Neural progenitor cell (in vitro differentiated cells): ENCODE results near the gene AIF1L. TPM values are rescaled to one million over a fixed set of nuclear protein-coding genes. Genes with fewer than 3 reads are reported as not detected.
A peak's percentile ranks its signal among the peaks of the same experiment; 100 is the strongest.
"Not testable (repeated sequence)": the region's sequence is repeated elsewhere in the genome, so short reads cannot be mapped to it uniquely, and the experiment has no call there.

Experiments used
- DNase-seq: peaks from one replicate; pipeline ENCODE4 v3.0.0-alpha.2; 2016; ENCODE audit warnings: low spot score
- H2AFZ ChIP-seq: fragments of 200-600 bp; sonication (generic); replicated peaks from 2 replicates; pipeline ENCODE4 v1.6.1; 2016; ENCODE audit warnings: antibody characterized with exemption
- H3F3A ChIP-seq: fragments of 200-600 bp; sonication (generic); 2 replicates; pipeline ENCODE4 v1.6.1; 2016; ENCODE audit warnings: antibody characterized with exemption, low read depth
- H3K27ac ChIP-seq: fragments of 200-600 bp; sonication (generic); 2 replicates; pipeline ENCODE4 v1.5.1; 2016; ENCODE audit warnings: mild to moderate bottlenecking
- H3K27me3 ChIP-seq: fragments of 200-600 bp; sonication (generic); 2 replicates; pipeline ENCODE4 v1.6.1; 2016; ENCODE audit warnings: mild to moderate bottlenecking, moderate library complexity
- H3K36me3 ChIP-seq: fragments of 200-600 bp; sonication (generic); 2 replicates; pipeline ENCODE4 v1.5.1; 2016
- H3K4me1 ChIP-seq: fragments of 200-600 bp; sonication (generic); 2 replicates; pipeline ENCODE4 v1.6.1; 2016; ENCODE audit warnings: mixed run types
- H3K4me2 ChIP-seq: fragments of 200-600 bp; sonication (generic); 2 replicates; pipeline ENCODE4 v1.6.1; 2016
- H3K4me3 ChIP-seq: fragments of 200-600 bp; sonication (generic); 2 replicates; pipeline ENCODE4 v1.5.1; 2016
- H3K79me2 ChIP-seq: fragments of 200-600 bp; sonication (generic); 2 replicates; pipeline ENCODE4 v1.6.1; 2016; ENCODE audit warnings: low read depth
- H3K9ac ChIP-seq: fragments of 200-600 bp; sonication (generic); 2 replicates; pipeline ENCODE4 v1.6.1; 2016
- H3K9me3 ChIP-seq: fragments of 200-600 bp; sonication (generic); 2 replicates; pipeline ENCODE4 v1.5.1; 2016; ENCODE audit warnings: low read depth
- H4K20me1 ChIP-seq: fragments of 200-600 bp; sonication (generic); 2 replicates; pipeline ENCODE4 v1.6.1; 2016; ENCODE audit warnings: low read depth
- H3K27ac Mint-ChIP-seq: 3 replicates; pipeline ENCODE4 v1.8.0; 2021; ENCODE audit warnings: mixed read lengths
- H3K27me3 Mint-ChIP-seq: 2 replicates; pipeline ENCODE4 v1.8.0; 2022; ENCODE audit warnings: low read depth, mild to moderate bottlenecking, inconsistent platforms, moderate library complexity, mixed read lengths; ENCODE audit not compliant: insufficient read depth
- H3K36me3 Mint-ChIP-seq: 3 replicates; pipeline ENCODE4 v1.8.0; 2021; ENCODE audit warnings: mixed read lengths
- H3K4me1 Mint-ChIP-seq: 3 replicates; pipeline ENCODE4 v1.8.0; 2021; ENCODE audit warnings: mixed read lengths
- H3K4me3 Mint-ChIP-seq: 3 replicates; pipeline ENCODE4 v1.8.0; 2021; ENCODE audit warnings: mild to moderate bottlenecking, moderate library complexity, mixed read lengths
- H3K9me3 Mint-ChIP-seq: 3 replicates; pipeline ENCODE4 v1.8.0; 2020; ENCODE audit warnings: mixed read lengths
- CTCF ChIP-seq: fragments of 200-600 bp; sonication (generic); IDR thresholded peaks from 2 replicates; pipeline ENCODE4 v1.5.1; 2017; ENCODE audit warnings: antibody characterized with exemption, mild to moderate bottlenecking
- EZH2 ChIP-seq: fragments of 200-600 bp; sonication (generic); IDR thresholded peaks from 2 replicates; pipeline ENCODE4 v1.6.1; 2017; ENCODE audit warnings: antibody characterized with exemption, mild to moderate bottlenecking, moderate library complexity
- EZH2phosphoT487 ChIP-seq: fragments of 200-600 bp; sonication (generic); IDR thresholded peaks from 2 replicates; pipeline ENCODE4 v1.6.1; 2017; ENCODE audit warnings: antibody characterized with exemption
- total RNA-seq: library from RNA; depleted of rRNA; stranded (reverse); fragments of >200 nt; gene quantifications from 2 replicates; pipeline ENCODE4 v1.2.3, GENCODE V29; 2015; ENCODE audit warnings: low replicate concordance

AIF1L gene
- total RNA-seq, 1 donor from 2014 or later, result 69.0 TPM

- Histone ChIP-seq H3K9ac (no peak overlapping the region), H3K79me2 (no peaks in the 10 kb centered on the region), H3K4me3 (no peak overlapping the region), H3K36me3 (no peaks in the 10 kb centered on the region), H3F3A (peaks cover 32% of the 10 kb centered on the region), H3K27me3 (no peaks in the 10 kb centered on the region), H3K27ac (no peak overlapping the region), H4K20me1 (no peaks in the 10 kb centered on the region), H3K9me3 (no peaks in the 10 kb centered on the region), H3K4me2 (peak overlapping the region; percentile 65), H2AFZ (no peak overlapping the region), H3K4me1 (peaks cover 18% of the 10 kb centered on the region)
- Mint-ChIP-seq H3K27me3 (peaks cover 7% of the 10 kb centered on the region), H3K27ac (peak overlapping the region; percentile 75), H3K4me1 (peaks cover 27% of the 10 kb centered on the region), H3K36me3 (peaks cover 8% of the 10 kb centered on the region), H3K9me3 (no peaks in the 10 kb centered on the region), H3K4me3 (peak overlapping the region; percentile 33)
- TF ChIP-seq EZH2phosphoT487 (no peak), EZH2 (no peak), CTCF (no peak)
- DNase-seq, result no peak
These were observed 16.2 kb downstream of the AIF1L start for GRCh38 chr9:131112374-131113154.

- H3K27ac Mint-ChIP-seq, result no peak overlapping the region
- peaks cover 4% of the 10 kb centered on the region for H3K27me3 Mint-ChIP-seq
- Histone ChIP-seq H3K9ac (no peak overlapping the region), H3K79me2 (no peaks in the 10 kb centered on the region), H3K4me2 (no peak overlapping the region), H3K27ac (no peak overlapping the region), H3K4me1 (peaks cover 18% of the 10 kb centered on the region), H2AFZ (no peak overlapping the region), H3F3A (peaks cover 32% of the 10 kb centered on the region), H3K27me3 (no peaks in the 10 kb centered on the region), H4K20me1 (no peaks in the 10 kb centered on the region), H3K4me3 (no peak overlapping the region), H3K9me3 (no peaks in the 10 kb centered on the region), H3K36me3 (no peaks in the 10 kb centered on the region)
- peaks cover 27% of the 10 kb centered on the region for H3K4me1 Mint-ChIP-seq
- H3K9me3 Mint-ChIP-seq, result no peaks in the 10 kb centered on the region
- DNase-seq, result no peak
- no peak for TF ChIP-seq EZH2phosphoT487
- no peak overlapping the region for H3K4me3 Mint-ChIP-seq
- peaks cover 8% of the 10 kb centered on the region for H3K36me3 Mint-ChIP-seq
These were observed 17.3 kb downstream of the AIF1L start for GRCh38 chr9:131113655-131114054.

- Mint-ChIP-seq H3K27me3 (peaks cover 4% of the 10 kb centered on the region), H3K27ac (peak overlapping the region; percentile 25), H3K4me3 (peak overlapping the region; percentile 0), H3K4me1 (peaks cover 27% of the 10 kb centered on the region), H3K36me3 (peaks cover 9% of the 10 kb centered on the region), H3K9me3 (no peaks in the 10 kb centered on the region)
- no peak overlapping the region for H3K27ac ChIP-seq
- TF ChIP-seq EZH2 (no peak), CTCF (no peak), EZH2phosphoT487 (no peak)
- H3K4me3 ChIP-seq, result no peak overlapping the region
- H3K4me2 ChIP-seq, result no peak overlapping the region
- DNase-seq, result no peak
- no peaks in the 10 kb centered on the region for H3K9me3 ChIP-seq
- no peak overlapping the region for H2AFZ ChIP-seq
- no peak overlapping the region for H3K9ac ChIP-seq
- H3K36me3 ChIP-seq, result no peaks in the 10 kb centered on the region
- no peaks in the 10 kb centered on the region for H3K27me3 ChIP-seq
- H4K20me1 ChIP-seq, result no peaks in the 10 kb centered on the region
- peaks cover 18% of the 10 kb centered on the region for H3K4me1 ChIP-seq
- H3K79me2 ChIP-seq, result no peaks in the 10 kb centered on the region
- H3F3A ChIP-seq, result peaks cover 32% of the 10 kb centered on the region
These were observed 17.8 kb downstream of the AIF1L start for GRCh38 chr9:131114084-131114535.

- not testable (repeated sequence) for H3K27me3 Mint-ChIP-seq, H3K4me3 ChIP-seq, H3K9me3 Mint-ChIP-seq, H3K27ac Mint-ChIP-seq, H2AFZ ChIP-seq, DNase-seq, H3K9ac ChIP-seq, H3K79me2 ChIP-seq, H3K27me3 ChIP-seq, H3K27ac ChIP-seq, H3K4me2 ChIP-seq, H3K4me3 Mint-ChIP-seq, H3K36me3 ChIP-seq, H3K9me3 ChIP-seq, H4K20me1 ChIP-seq, H3K36me3 Mint-ChIP-seq
- H3K4me1 Mint-ChIP-seq, result peaks cover 25% of the 10 kb centered on the region
- Histone ChIP-seq H3F3A (peaks cover 22% of the 10 kb centered on the region), H3K4me1 (peaks cover 18% of the 10 kb centered on the region)
These were observed 19.0 kb downstream of the AIF1L start for GRCh38 chr9:131115360-131115742.
